Skin of body (tissue), 2 donors: ENCODE measurements around the gene MYH2. TPM values are rescaled to one million over a fixed set of nuclear protein-coding genes. Genes with fewer than 3 reads are reported as not detected.
"Not testable (repeated sequence)": the region's sequence is repeated elsewhere in the genome, so short reads cannot be mapped to it uniquely, and the experiment has no call there.

Source experiments
- DNase-seq: peaks from one replicate; lab custom pipeline; 2025; lab: John Stamatoyannopoulos, UW
- total RNA-seq: library from RNA; depleted of rRNA; stranded (reverse); fragments of >200 nt; gene quantifications from one replicate; pipeline ENCODE4 v1.2.3, GENCODE V29; 2014

Gene MYH2
- total RNA-seq = 79.7 TPM

- no peak for DNase-seq
Measured at GRCh38 chr17:10549096-10549842, at the start of gene MYH2. Gene MYH2, minus strand, starts transcription at chr17:10549658. Its CDS starts 1,738 bp downstream, at chr17:10547920.

DNA sequence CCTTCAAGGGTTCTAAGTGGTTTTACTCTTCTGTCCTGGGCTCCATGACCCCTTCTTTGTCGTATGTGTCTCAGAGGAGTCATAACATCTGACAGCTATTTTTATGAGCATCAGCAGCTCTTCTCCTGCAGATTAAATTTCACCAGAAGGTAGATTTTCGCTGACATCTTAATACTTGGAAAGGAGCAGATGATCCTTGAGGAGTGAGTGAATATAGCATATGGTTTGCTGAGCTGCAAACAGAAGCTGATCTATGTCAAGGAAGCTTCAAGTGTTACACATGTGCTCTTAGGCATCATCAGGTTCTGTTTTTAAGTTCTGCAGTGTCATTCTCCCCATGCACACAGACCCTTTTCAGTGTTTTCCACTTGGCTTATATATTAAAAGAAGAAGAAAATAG, 49.2 kb upstream of the MYH2 start:
- DNase-seq = no peak

- DNase-seq = no peak
Measured at GRCh38 chr17:10589553-10590145, 40.2 kb upstream of the MYH2 start.

GRCh38 chr17:10585529-10585928, 36.1 kb upstream of the MYH2 start:
- no peak for DNase-seq

GRCh38 chr17:10583834-10584233, 34.4 kb upstream of the MYH2 start:
- no peak for DNase-seq

DNA sequence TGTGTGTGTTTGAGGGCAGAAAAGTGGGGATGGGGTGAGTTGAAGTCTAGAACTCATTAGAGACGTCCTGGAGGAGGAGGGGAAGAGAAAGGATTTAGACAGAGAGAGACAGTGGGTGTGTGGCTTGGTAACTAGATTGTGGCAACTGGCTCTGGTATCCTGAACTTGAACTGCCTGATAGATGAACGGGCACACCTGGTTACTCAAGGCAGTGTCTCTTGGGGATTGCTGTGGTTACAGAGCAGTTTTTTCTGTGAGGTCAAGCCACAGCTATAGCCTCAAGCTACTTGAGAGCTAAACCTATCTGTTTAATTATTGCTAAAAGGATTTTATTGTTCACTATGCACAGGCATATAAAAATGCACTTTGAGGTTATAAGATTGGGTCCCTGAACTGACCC, 29.8 kb upstream of the MYH2 start:
- no peak for DNase-seq

DNA sequence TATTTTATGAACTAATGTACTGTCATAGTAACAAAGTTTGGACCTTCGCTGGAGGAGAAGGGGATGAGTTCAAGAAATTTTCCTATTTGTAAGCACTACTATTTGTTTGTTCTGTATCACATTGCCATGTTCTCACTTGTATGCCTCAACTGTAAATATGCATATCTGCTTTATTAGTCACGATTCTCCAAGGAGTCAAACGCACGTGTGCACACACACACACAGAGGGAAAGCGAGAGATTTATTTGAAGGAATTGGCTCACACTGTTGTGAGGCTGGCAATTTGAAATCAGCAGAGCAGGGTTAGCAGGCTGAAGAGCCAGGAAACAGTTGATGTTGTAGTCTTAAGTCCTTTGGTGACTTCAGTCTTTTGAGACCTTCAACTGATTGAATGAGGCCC, 24.9 kb upstream of the MYH2 start:
- no peak for DNase-seq

DNA sequence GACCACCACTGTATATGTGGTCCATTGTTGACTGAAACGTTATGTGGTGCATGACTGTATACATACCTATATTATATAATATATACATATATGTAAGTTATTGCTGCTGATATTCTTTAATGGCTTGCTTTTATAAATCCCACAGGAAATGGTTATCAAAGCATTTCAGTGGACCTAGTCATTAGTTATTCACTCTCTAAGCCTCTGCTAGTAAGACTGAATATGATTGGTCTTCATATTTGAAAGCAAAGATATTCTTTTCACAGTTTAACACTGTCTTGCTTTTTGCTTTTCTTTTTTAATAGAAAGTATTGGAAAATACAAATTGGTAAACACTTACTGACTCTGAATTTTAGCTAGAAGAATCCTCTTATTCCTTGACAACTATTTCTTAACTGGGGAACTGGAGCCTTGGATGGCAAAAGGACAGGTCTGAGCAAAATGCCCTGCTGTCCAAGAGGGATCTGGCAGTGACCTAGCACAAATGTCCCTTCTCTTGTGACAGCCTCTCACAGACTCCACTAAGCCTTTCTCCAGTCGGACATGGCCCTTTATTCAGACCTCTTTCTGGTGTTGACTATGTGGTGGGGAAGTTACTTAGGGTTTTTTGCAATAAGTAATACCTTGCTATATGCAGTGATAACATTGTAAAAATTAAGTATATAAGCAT, 14.7 kb upstream of the MYH2 start:
- DNase-seq = no peak

GRCh38 chr17:10558049-10558448, 8.6 kb upstream of the MYH2 start:
- DNase-seq = no peak

- DNase-seq = no peak
Measured at GRCh38 chr17:10557422-10557821, 8.0 kb upstream of the MYH2 start.

GRCh38 chr17:10556301-10557005, 7.0 kb upstream of the MYH2 start:
- DNase-seq = no peak

GRCh38 chr17:10550014-10550413, 556 bp upstream of the MYH2 start:
- DNase-seq = no peak

DNA sequence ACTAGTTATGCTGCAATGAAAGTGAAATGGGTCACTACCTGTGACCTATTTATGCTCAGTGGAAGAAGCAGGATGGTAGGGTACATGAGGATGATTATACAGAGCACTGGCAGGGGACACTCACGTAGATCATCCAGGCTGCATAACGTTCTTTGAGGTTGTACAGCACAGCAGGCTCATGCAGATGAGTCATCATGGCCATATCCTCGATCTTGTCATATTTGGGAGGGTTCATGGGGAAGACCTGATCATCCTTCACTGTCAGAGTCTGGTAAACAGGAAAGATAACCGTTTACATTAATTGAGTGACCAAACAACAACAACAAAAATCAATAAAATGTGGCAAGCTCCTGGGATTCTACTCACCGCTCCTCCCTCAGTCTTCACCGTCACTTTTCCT, 2.1 kb downstream of the MYH2 start:
- no peak for DNase-seq

DNA sequence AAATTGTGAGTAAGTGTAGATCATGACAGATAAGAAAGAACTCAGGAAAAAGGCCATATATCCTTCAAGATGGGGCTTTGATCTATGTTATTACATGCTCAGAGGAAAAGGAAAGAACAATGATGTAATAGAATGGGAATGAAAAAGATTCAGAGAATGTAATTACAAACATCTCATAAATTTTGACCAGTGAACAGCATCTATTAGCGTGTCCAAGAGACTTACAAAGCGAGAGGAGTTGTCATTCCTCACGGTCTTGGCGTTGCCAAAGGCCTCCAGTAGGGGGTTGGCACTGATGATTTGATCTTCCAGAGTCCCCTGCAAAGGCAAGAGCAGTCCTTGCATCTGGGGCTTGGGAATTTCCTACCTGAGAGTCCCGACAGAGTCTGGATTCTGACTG, 6.0 kb downstream of the MYH2 start:
- DNase-seq = not testable (repeated sequence)

DNA sequence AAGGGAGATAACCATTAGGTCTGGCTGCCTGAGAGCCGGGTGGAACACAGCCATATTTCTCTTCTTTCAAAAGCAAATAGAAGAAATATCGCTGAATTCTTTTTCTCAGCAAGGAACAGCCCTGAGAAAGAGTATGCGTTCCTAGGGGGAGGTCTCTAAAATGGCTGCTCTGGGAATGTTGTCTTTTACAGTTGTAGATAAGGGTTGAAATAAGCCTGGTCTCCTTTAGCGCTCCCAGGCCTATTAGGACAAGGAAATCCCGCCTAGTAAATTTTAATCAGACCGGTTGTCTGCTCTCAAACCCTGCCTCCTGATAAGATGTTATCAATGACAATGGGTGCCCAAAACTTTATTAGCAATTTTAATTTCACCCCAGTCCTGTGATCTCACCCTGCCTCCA, 8.3 kb downstream of the MYH2 start:
- DNase-seq = not testable (repeated sequence)

GRCh38 chr17:10532026-10532425, 17.4 kb downstream of the MYH2 start:
- DNase-seq = no peak

DNA sequence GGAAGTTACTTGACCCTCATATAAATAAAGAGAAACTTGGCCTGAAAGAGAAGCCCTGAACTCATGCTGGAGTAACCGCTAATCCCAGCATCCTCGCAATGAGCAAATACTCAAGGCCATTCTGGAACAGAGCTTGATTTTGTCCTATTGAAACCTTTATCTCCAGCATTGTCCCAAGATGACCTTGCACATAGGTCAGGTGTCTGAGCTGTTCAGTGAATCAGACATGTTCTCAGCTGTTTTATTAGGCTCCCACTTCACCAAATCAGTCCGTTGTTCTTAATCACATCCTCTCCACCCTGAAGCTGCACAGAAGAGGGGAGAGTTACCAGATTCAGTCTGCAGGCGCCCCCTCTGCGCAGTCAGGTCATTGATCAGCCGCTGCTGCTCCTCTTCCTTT, 22.0 kb downstream of the MYH2 start:
- no peak for DNase-seq

DNA sequence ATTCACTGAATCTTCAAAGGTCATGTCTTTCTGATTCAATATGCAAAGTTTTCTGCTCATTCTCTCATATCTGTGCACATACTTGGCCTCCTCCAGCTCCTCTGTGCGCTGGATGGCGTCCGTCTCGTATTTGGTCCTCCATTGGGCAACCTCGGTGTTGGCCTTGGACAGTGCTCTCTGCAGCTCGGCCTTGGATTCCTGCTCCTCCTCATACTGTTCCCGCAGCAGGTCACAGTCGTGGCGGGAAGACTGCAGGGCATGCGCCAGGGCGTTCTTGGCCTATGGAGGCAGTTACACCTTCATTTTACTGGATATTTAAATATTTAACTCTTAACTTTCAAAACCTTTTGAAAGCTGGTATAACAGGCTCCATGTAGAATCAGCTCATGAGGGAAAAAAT, 22.9 kb downstream of the MYH2 start:
- DNase-seq = no peak

GRCh38 chr17:10523064-10523463, 26.4 kb downstream of the MYH2 start:
- no peak for DNase-seq

DNA sequence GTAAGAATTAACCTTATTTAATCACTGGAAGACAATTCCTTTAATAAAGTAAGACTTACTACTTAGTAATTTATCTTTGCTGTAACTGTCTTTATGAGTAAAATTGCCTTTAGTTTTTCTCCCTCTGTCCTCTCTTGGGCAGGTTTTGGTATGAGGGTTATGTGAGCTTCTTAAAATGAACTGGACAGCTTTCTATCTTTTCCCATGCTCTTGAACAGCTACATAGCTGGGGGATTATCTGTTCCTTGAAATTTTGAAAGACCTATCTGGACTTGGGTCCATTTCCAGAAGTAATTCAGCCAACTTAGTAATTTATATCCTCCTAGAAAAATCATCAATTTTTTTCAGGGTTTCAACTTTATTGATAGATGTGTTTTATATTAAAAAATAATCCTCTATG, 27.5 kb downstream of the MYH2 start:
- no peak for DNase-seq

DNA sequence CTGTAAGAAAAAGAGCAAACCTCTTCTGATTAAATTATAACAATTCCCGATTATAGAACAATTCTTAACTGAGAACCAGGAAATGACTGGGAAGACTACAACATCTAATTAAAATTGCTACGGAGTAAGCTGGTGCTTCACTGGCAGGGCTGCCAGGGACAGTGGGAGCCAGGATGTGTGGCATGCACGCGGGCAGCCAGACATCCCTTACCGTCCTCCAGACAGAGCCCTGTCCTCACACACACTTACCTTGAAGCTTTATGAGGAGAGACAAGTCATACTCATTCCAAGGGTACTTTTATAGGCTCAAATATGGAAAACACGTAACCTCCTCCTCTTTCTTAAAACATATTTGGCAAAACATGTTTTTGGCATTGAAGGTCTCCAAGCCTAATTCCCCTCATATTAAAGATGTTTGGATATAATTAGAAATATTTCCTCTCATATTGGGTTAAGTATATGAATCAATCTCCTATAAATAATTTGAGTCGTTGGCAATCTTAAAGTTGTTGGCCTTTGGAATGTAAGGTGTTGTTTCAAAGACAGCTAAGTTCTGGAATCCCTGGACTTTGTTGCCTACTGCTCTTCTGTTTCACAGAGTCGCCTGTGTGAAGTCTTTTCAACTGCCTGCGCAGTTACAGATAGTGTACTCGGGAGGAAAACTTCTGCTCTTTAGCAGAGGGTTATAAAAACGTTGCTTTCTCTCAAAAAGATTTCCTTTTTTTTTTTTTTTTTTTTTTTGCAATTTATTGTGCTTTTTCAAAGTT, 31.0 kb downstream of the MYH2 start, which contains the start of gene MYH1:
Gene MYH1, minus strand, starts transcription at position 272 of the 767 bp plus-strand sequence. CDS start 1,900 bp downstream, outside the sequence.
- DNase-seq = no peak
